ENCODE results near the gene GABARAP.

Gene GABARAP

GRCh38 chr17:7205561-7205960, 36.7 kb downstream of the GABARAP start:
- Histone ChIP-seq H3K36me3 (ENCODE audit: insufficient read depth, low read length) (no peaks in the 10 kb centered on the region), H3K27me3 (ENCODE audit: insufficient read depth, low read length) (no peaks in the 10 kb centered on the region), H3K4me3 (ENCODE audit: low read depth, low read length, poor library complexity, severe bottlenecking) (peak overlapping the region; percentile 52), H3K4me2 (ENCODE audit: low read length) (peak overlapping the region; percentile 56), H4K20me1 (ENCODE audit: insufficient read depth, low read length) (no peaks in the 10 kb centered on the region), H3K79me2 (ENCODE audit: insufficient read depth, low read length) (no peaks in the 10 kb centered on the region), H3K9me2 (ENCODE audit: low read depth, low read length) (no peaks in the 10 kb centered on the region), H3F3A (ENCODE audit: insufficient read depth, low read length) (no peaks in the 10 kb centered on the region), H3K4me1 (ENCODE audit: insufficient read depth, low read length, severe bottlenecking) (peaks cover 13% of the 10 kb centered on the region), H3K9ac (ENCODE audit: low read length) (no peak overlapping the region), H3K27ac (ENCODE audit: low read depth, low read length, poor library complexity, severe bottlenecking) (no peak overlapping the region), H2AFZ (ENCODE audit: low read length) (no peak overlapping the region), H3K9me3 (ENCODE audit: low read length) (no peaks in the 10 kb centered on the region)
- TF ChIP-seq EZH2 (IDR thresholded peaks at IDR 0.05; ENCODE audit: borderline replicate concordance, low read length) (no peak), CTCF (IDR thresholded peaks at IDR 0.05; ENCODE audit: low read length) (no peak)

GRCh38 chr17:7204828-7205461, 37.3 kb downstream of the GABARAP start:
- H3K4me3 ChIP-seq (ENCODE audit: low read depth, low read length, poor library complexity, severe bottlenecking), result peak overlapping the region; percentile 52
- H2AFZ ChIP-seq (ENCODE audit: low read length), result no peak overlapping the region
- H3K27ac ChIP-seq (ENCODE audit: low read depth, low read length, poor library complexity, severe bottlenecking), result no peak overlapping the region
- no peaks in the 10 kb centered on the region for H3K27me3 ChIP-seq (ENCODE audit: insufficient read depth, low read length)
- no peaks in the 10 kb centered on the region for H3K9me3 ChIP-seq (ENCODE audit: low read length)
- no peaks in the 10 kb centered on the region for H4K20me1 ChIP-seq (ENCODE audit: insufficient read depth, low read length)
- peaks cover 13% of the 10 kb centered on the region for H3K4me1 ChIP-seq (ENCODE audit: insufficient read depth, low read length, severe bottlenecking)
- TF ChIP-seq CTCF (IDR thresholded peaks at IDR 0.05; ENCODE audit: low read length) (no peak), EZH2 (IDR thresholded peaks at IDR 0.05; ENCODE audit: borderline replicate concordance, low read length) (no peak)
- H3K4me2 ChIP-seq (ENCODE audit: low read length), result peak overlapping the region; percentile 56
- no peaks in the 10 kb centered on the region for H3K36me3 ChIP-seq (ENCODE audit: insufficient read depth, low read length)
- no peaks in the 10 kb centered on the region for H3F3A ChIP-seq (ENCODE audit: insufficient read depth, low read length)
- H3K79me2 ChIP-seq (ENCODE audit: insufficient read depth, low read length), result no peaks in the 10 kb centered on the region
- H3K9ac ChIP-seq (ENCODE audit: low read length), result no peak overlapping the region; the same call in 1 of the 2 replicates
- H3K9me2 ChIP-seq (ENCODE audit: low read depth, low read length), result no peaks in the 10 kb centered on the region

DNA sequence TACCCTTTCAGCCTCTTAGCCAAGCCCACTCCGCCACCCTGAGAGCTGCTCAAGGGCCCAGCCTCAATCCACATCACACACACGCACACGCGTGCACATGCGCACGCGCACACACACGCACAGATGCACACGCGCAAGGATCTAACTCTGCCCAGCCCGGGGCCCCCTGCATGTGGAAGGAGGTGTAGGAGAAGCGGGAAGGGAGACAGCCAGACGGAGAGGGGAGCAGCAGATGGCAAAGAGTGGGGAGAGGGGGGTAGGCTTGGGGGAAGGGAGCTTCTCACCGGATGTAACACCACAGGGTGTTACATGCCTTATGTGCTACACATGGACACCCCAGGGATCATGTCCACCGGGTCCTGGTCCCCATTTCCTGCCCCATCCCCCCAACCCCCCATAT, 37.9 kb downstream of the GABARAP start:
- H3K4me3 ChIP-seq (ENCODE audit: low read depth, low read length, poor library complexity, severe bottlenecking), result peak overlapping the region; percentile 52
- H3K36me3 ChIP-seq (ENCODE audit: insufficient read depth, low read length), result no peaks in the 10 kb centered on the region
- H3K4me1 ChIP-seq (ENCODE audit: insufficient read depth, low read length, severe bottlenecking), result peaks cover 13% of the 10 kb centered on the region
- peak overlapping the region; percentile 56 for H3K4me2 ChIP-seq (ENCODE audit: low read length)
- no peaks in the 10 kb centered on the region for H3F3A ChIP-seq (ENCODE audit: insufficient read depth, low read length)
- no peaks in the 10 kb centered on the region for H3K27me3 ChIP-seq (ENCODE audit: insufficient read depth, low read length)
- TF ChIP-seq EZH2 (IDR thresholded peaks at IDR 0.05; ENCODE audit: borderline replicate concordance, low read length), result no peak
- no peak for TF ChIP-seq CTCF (IDR thresholded peaks at IDR 0.05; ENCODE audit: low read length)
- H2AFZ ChIP-seq (ENCODE audit: low read length), result no peak overlapping the region
- H3K9me2 ChIP-seq (ENCODE audit: low read depth, low read length), result no peaks in the 10 kb centered on the region
- no peaks in the 10 kb centered on the region for H3K79me2 ChIP-seq (ENCODE audit: insufficient read depth, low read length)
- H4K20me1 ChIP-seq (ENCODE audit: insufficient read depth, low read length), result no peaks in the 10 kb centered on the region
- no peak overlapping the region for H3K27ac ChIP-seq (ENCODE audit: low read depth, low read length, poor library complexity, severe bottlenecking)
- H3K9ac ChIP-seq (ENCODE audit: low read length), result no peak overlapping the region
- H3K9me3 ChIP-seq (ENCODE audit: low read length), result no peaks in the 10 kb centered on the region

All from OCI-LY1 (cell line).